Panc1 (cell line): ENCODE results near the gene TBX19. TPM values are rescaled to one million over a fixed set of nuclear protein-coding genes. Genes with fewer than 3 reads are reported as not detected.

Experiments used
- ATAC-seq: fragments of 200-7000 bp; cut with Tn5 transposase; 2 replicates; pipeline ENCODE4 v1.9.1; 2020; ENCODE audit warnings: mild to moderate bottlenecking, moderate library complexity
- BruUV-seq: library from RNA; stranded (reverse); fragments of 400-500 nt; replicated peaks from 2 replicates; lab custom pipeline; 2021; lab: Mats Ljungman, UMichigan
- CTCF ChIA-PET: fragments of 300-600 bp; sonication (Branson Sonifier 250); formaldehyde crosslinking; loops from one replicate; lab custom pipeline; 2022; ENCODE audit warnings: antibody characterized with exemption; lab: Charles Lee
- POLR2A ChIA-PET: fragments of 300-600 bp; sonication (Branson Sonifier 250); formaldehyde crosslinking; loops from one replicate; lab custom pipeline; 2022; ENCODE audit warnings: antibody characterized with exemption; lab: Charles Lee
- DNase-seq: peaks from one replicate; pipeline ENCODE4 v3.0.0-alpha.2; 2010; ENCODE audit warnings: low read depth, low spot score
- H3K27ac ChIP-seq: 2 replicates; pipeline ENCODE4 v1.5.1; 2011; ENCODE audit warnings: mild to moderate bottlenecking, low read length, inconsistent platforms
- H3K27me3 ChIP-seq: fragments of 200-500 bp; sonication (Bioruptor generic); 2 replicates; pipeline ENCODE4 v1.6.0; 2014; ENCODE audit warnings: low read length, inconsistent platforms; ENCODE audit not compliant: control insufficient read depth, insufficient read depth
- H3K36me3 ChIP-seq: fragments of 200-500 bp; sonication (Bioruptor generic); 2 replicates; pipeline ENCODE4 v1.5.1; 2014; ENCODE audit warnings: inconsistent platforms, mild to moderate bottlenecking, low read length, moderate library complexity; ENCODE audit not compliant: control insufficient read depth, insufficient read depth
- H3K4me1 ChIP-seq: 2 replicates; pipeline ENCODE4 v1.5.1; 2011; ENCODE audit warnings: inconsistent platforms, mild to moderate bottlenecking, low read length, moderate library complexity; ENCODE audit not compliant: control insufficient read depth, insufficient read depth
- H3K4me3 ChIP-seq, 2 experiments: 2 replicates each; pipeline ENCODE4 v1.5.1; 2011 to 2012; ENCODE audit warnings: low read depth in 2 of 2, low read length in 2 of 2, mild to moderate bottlenecking in 2 of 2, inconsistent platforms in 1 of 2, moderate library complexity in 1 of 2
- H3K9me3 ChIP-seq: fragments of 200-500 bp; sonication (Bioruptor generic); 2 replicates; pipeline ENCODE4 v1.5.1; 2014; ENCODE audit warnings: low read depth, mild to moderate bottlenecking, inconsistent platforms, low read length, moderate library complexity; ENCODE audit not compliant: control insufficient read depth, insufficient read depth
- CTCF ChIP-seq: fragments of 450-650 bp; IDR thresholded peaks from 2 replicates; pipeline ENCODE4 v1.5.1; 2017; ENCODE audit warnings: mild to moderate bottlenecking
- POLR2AphosphoS5 ChIP-seq: IDR thresholded peaks from 2 replicates; pipeline ENCODE4 v1.6.1; 2012; ENCODE audit warnings: mild to moderate bottlenecking, low read depth, low read length, moderate library complexity
- REST ChIP-seq, 2 experiments: IDR thresholded peaks; 2 replicates each; pipeline ENCODE4 v1.6.1; 2011 to 2012; ENCODE audit warnings: low read depth in 2 of 2, control low read depth in 1 of 2, low read length in 1 of 2, mild to moderate bottlenecking in 1 of 2, moderate library complexity in 1 of 2; ENCODE audit not compliant: insufficient read depth in 1 of 2
- SIN3A ChIP-seq: IDR thresholded peaks from 2 replicates; pipeline ENCODE4 v1.6.1; 2012; ENCODE audit warnings: low read depth, mild to moderate bottlenecking, low read length, moderate library complexity, borderline replicate concordance; ENCODE audit not compliant: insufficient read depth
- TCF7L2 ChIP-seq: IDR thresholded peaks from 2 replicates; pipeline ENCODE4 v1.6.1; 2011; ENCODE audit warnings: mild to moderate bottlenecking, low read depth, low read length, inconsistent platforms
- in situ Hi-C: cut with HindIII; loops from 2 replicates; pipeline ENCODE4 v1.10.0; 2016; ENCODE audit warnings: low sequenced_read_pairs, low pct_unique_long_range_greater_than_20kb
- intact Hi-C: fragments of 100-400 bp; cut with micrococcal nuclease; formaldehyde crosslinking; loops from one replicate; pipeline ENCODE4 v1.10.0; 2022; ENCODE audit not compliant: unreplicated experiment
- total RNA-seq: library from RNA; stranded (reverse); gene quantifications from one replicate; pipeline ENCODE4 v1.2.1, GENCODE V29; 2021; ENCODE audit not compliant: unreplicated experiment

The TBX19 gene
- total RNA-seq, 1 experiment from 2014 or later, result 2.2 TPM

- Histone ChIP-seq H3K4me3 (no peak overlapping the region), H3K27me3 (no peaks in the 10 kb centered on the region), H3K9me3 (no peaks in the 10 kb centered on the region), H3K36me3 (no peaks in the 10 kb centered on the region), H3K4me1 (no peaks in the 10 kb centered on the region), H3K27ac (no peak overlapping the region)
- TF ChIP-seq TCF7L2 (no peak), REST (IDR thresholded peaks at IDR 0.05; ENCODE audit: insufficient read depth in 1 of 2, low read depth in 2 of 2, low read length in 1 of 2) (no peak), SIN3A (no peak), POLR2AphosphoS5 (no peak), CTCF (no peak)
- POLR2A ChIA-PET, result interaction anchor here (0.5 kb wide), 1 partner anchor 1408 kb away, joined by 3 read pairs; no protein-coding TSS in a partner anchor
- in situ Hi-C loops, result no loop called here
- CTCF ChIA-PET, result no interaction called here
- no peak for ATAC-seq
- intact Hi-C loops, result no loop called here
- BruUV-seq, result no TSS peak
- DNase-seq, result no peak
These were observed 48.2 kb downstream of the TBX19 start for GRCh38 chr1:168328731-168329364.

- H3K4me3 ChIP-seq, result no peak overlapping the region
- CTCF ChIA-PET, result no interaction called here
- ATAC-seq, result no peak
- POLR2A ChIA-PET, result no interaction called here
- intact Hi-C loops (no loop called here), in situ Hi-C loops (no loop called here)
- BruUV-seq, result no TSS peak
- H3K4me1 ChIP-seq, result no peaks in the 10 kb centered on the region
- no peaks in the 10 kb centered on the region for H3K27me3 ChIP-seq
- no peak for TF ChIP-seq CTCF
- H3K27ac ChIP-seq, result no peak overlapping the region
- no peaks in the 10 kb centered on the region for H3K36me3 ChIP-seq
- no peak for DNase-seq
- no peaks in the 10 kb centered on the region for H3K9me3 ChIP-seq
These were observed 49.6 kb downstream of the TBX19 start for GRCh38 chr1:168330285-168330684.
